H9 (cell line): ENCODE data around the gene MCAT. TPM values are rescaled to one million over a fixed set of nuclear protein-coding genes. Genes with fewer than 3 reads are reported as not detected.

Experiments used
- DNase-seq: peaks from one replicate; pipeline ENCODE4 v3.0.0-alpha.2; 2017
- H2AFZ ChIP-seq: one replicate; pipeline ENCODE4 v1.6.1; 2013; ENCODE audit warnings: mild to moderate bottlenecking, low read length, control low read depth, moderate library complexity
- H2AK5ac ChIP-seq: 2 replicates; pipeline ENCODE4 v1.6.1; 2013; ENCODE audit warnings: low read length, control low read depth, mixed read lengths; ENCODE audit not compliant: insufficient read length
- H2BK120ac ChIP-seq: one replicate; pipeline ENCODE4 v1.6.1; 2013; ENCODE audit warnings: low read depth, mild to moderate bottlenecking, low read length, control low read depth, inconsistent platforms; ENCODE audit not compliant: poor library complexity, severe bottlenecking
- H2BK12ac ChIP-seq: 2 replicates; pipeline ENCODE4 v1.6.1; 2013; ENCODE audit warnings: low read length, control low read depth, mixed read lengths, low read depth; ENCODE audit not compliant: insufficient read length
- H2BK15ac ChIP-seq: 2 replicates; pipeline ENCODE4 v1.6.1; 2013; ENCODE audit warnings: low read depth, low read length, control low read depth
- H2BK20ac ChIP-seq: one replicate; pipeline ENCODE4 v1.6.1; 2013; ENCODE audit warnings: low read depth, mild to moderate bottlenecking, low read length, control low read depth, inconsistent platforms; ENCODE audit not compliant: poor library complexity, severe bottlenecking
- H2BK5ac ChIP-seq: 2 replicates; pipeline ENCODE4 v1.6.1; 2013; ENCODE audit warnings: low read length, control low read depth, mixed read lengths; ENCODE audit not compliant: insufficient read length
- H3K14ac ChIP-seq: 2 replicates; pipeline ENCODE4 v1.6.1; 2013; ENCODE audit warnings: low read length, control low read depth; ENCODE audit not compliant: insufficient read depth
- H3K18ac ChIP-seq: 2 replicates; pipeline ENCODE4 v1.6.1; 2013; ENCODE audit warnings: low read depth, mild to moderate bottlenecking, mixed read lengths, low read length, control low read depth; ENCODE audit not compliant: insufficient read length
- H3K23ac ChIP-seq: 2 replicates; pipeline ENCODE4 v1.6.1; 2013; ENCODE audit warnings: low read length, control low read depth, mixed read lengths, low read depth; ENCODE audit not compliant: insufficient read length
- H3K23me2 ChIP-seq: 2 replicates; pipeline ENCODE4 v1.6.1; 2013; ENCODE audit warnings: low read depth, mild to moderate bottlenecking, mixed read lengths, low read length, control low read depth; ENCODE audit not compliant: insufficient read length, poor library complexity, severe bottlenecking
- H3K27ac ChIP-seq: 2 replicates; pipeline ENCODE4 v1.5.1; 2013; ENCODE audit warnings: low read length, control low read depth, mixed read lengths, low read depth; ENCODE audit not compliant: insufficient read length
- H3K27me3 ChIP-seq: 2 replicates; pipeline ENCODE4 v1.6.1; 2013; ENCODE audit warnings: low read length, control low read depth, inconsistent platforms; ENCODE audit not compliant: insufficient read depth
- H3K4ac ChIP-seq: 2 replicates; pipeline ENCODE4 v1.6.1; 2013; ENCODE audit warnings: low read depth, mild to moderate bottlenecking, control low read depth, inconsistent platforms, low read length, moderate library complexity
- H3K4me1 ChIP-seq: 2 replicates; pipeline ENCODE4 v1.6.1; 2013; ENCODE audit warnings: low read length, control low read depth, inconsistent platforms; ENCODE audit not compliant: insufficient read depth
- H3K4me2 ChIP-seq: 2 replicates; pipeline ENCODE4 v1.6.1; 2013; ENCODE audit warnings: low read length, control low read depth, mixed read lengths; ENCODE audit not compliant: insufficient read length, insufficient read depth
- H3K56ac ChIP-seq: 2 replicates; pipeline ENCODE4 v1.6.1; 2013; ENCODE audit warnings: low read depth, mild to moderate bottlenecking, mixed read lengths, low read length, control low read depth; ENCODE audit not compliant: insufficient read length
- H3K79me1 ChIP-seq: 2 replicates; pipeline ENCODE4 v1.6.1; 2013; ENCODE audit warnings: low read depth, mild to moderate bottlenecking, moderate library complexity, low read length, control low read depth, inconsistent platforms; ENCODE audit not compliant: insufficient read depth, poor library complexity, severe bottlenecking
- H3K79me2 ChIP-seq: 2 replicates; pipeline ENCODE4 v1.6.1; 2013; ENCODE audit warnings: low read length, control low read depth, inconsistent platforms; ENCODE audit not compliant: insufficient read depth
- H3K9ac ChIP-seq: 2 replicates; pipeline ENCODE4 v1.6.1; 2013; ENCODE audit warnings: low read length, control low read depth, mixed read lengths; ENCODE audit not compliant: insufficient read length; ENCODE audit errors: extremely low read depth
- H3K9me3 ChIP-seq: one replicate; pipeline ENCODE4 v1.6.1; 2013; ENCODE audit warnings: low read depth, low read length, inconsistent platforms; ENCODE audit not compliant: control insufficient read depth
- H3T11ph ChIP-seq: one replicate; pipeline ENCODE4 v1.6.1; 2013; ENCODE audit warnings: mild to moderate bottlenecking, low read length, control low read depth, inconsistent platforms
- H4K20me1 ChIP-seq: one replicate; pipeline ENCODE4 v1.6.1; 2013; ENCODE audit not compliant: control insufficient read depth, insufficient read length, insufficient read depth
- H4K5ac ChIP-seq: 2 replicates; pipeline ENCODE4 v1.6.1; 2013; ENCODE audit warnings: low read depth, mild to moderate bottlenecking, mixed read lengths, low read length, control low read depth; ENCODE audit not compliant: insufficient read length
- H4K8ac ChIP-seq: replicated peaks from 2 replicates; pipeline ENCODE4 v1.6.1; 2013; ENCODE audit warnings: low read length, control low read depth, mixed read lengths, low read depth; ENCODE audit not compliant: insufficient read length
- H4K91ac ChIP-seq: 2 replicates; pipeline ENCODE4 v1.6.1; 2013; ENCODE audit warnings: low read depth, mild to moderate bottlenecking, moderate library complexity, mixed read lengths, low read length, control low read depth; ENCODE audit not compliant: insufficient read length
- H3K27ac Mint-ChIP-seq, 3 experiments: 2 replicates in 2 of 3; 3 replicates in 1 of 3; pipeline ENCODE4 v1.8.0; 2020 to 2021; ENCODE audit warnings: mixed read lengths in 3 of 3, mild to moderate bottlenecking in 1 of 3, moderate library complexity in 1 of 3
- H3K27me3 Mint-ChIP-seq: 2 replicates; pipeline ENCODE4 v1.8.0; 2021; ENCODE audit warnings: low read depth, mild to moderate bottlenecking, moderate library complexity, mixed read lengths
- H3K36me3 Mint-ChIP-seq, 3 experiments: 2 replicates in 2 of 3; 3 replicates in 1 of 3; pipeline ENCODE4 v1.8.0; 2020 to 2021; ENCODE audit warnings: low read depth in 3 of 3, mixed read lengths in 3 of 3; ENCODE audit not compliant: insufficient read depth in 1 of 3
- H3K4me1 Mint-ChIP-seq, 2 experiments: 2 replicates each; pipeline ENCODE4 v1.8.0; 2020; ENCODE audit warnings: mixed read lengths in 2 of 2
- H3K4me3 Mint-ChIP-seq, 2 experiments: 2 replicates in 1 of 2; 3 replicates in 1 of 2; pipeline ENCODE4 v1.8.0; 2020 to 2021; ENCODE audit warnings: mild to moderate bottlenecking in 2 of 2, mixed read lengths in 2 of 2, moderate library complexity in 1 of 2
- H3K9me3 Mint-ChIP-seq, 2 experiments: 2 replicates in 1 of 2; 3 replicates in 1 of 2; pipeline ENCODE4 v1.8.0; 2020; ENCODE audit warnings: mild to moderate bottlenecking in 2 of 2, mixed read lengths in 2 of 2, moderate library complexity in 1 of 2
- CTCF ChIP-seq: fragments of 200-600 bp; sonication (generic); conservative IDR thresholded peaks from 3 replicates; pipeline ENCODE4 v1.8.0; 2021; ENCODE audit warnings: antibody characterized with exemption, mild to moderate bottlenecking
- WGBS: extraction: QIAGEN DNeasy Blood & Tissue Kit; methylation state at CpG from one replicate; pipeline ENCODE4 v1.1.7; 2013; ENCODE audit warnings: missing lambda C conversion rate, low lambda C conversion rate, mixed read lengths; ENCODE audit not compliant: insufficient read length; ENCODE audit errors: extremely low coverage; 5-methylcytosine and 5-hydroxymethylcytosine counted together
- total RNA-seq: library from RNA; stranded (reverse); gene quantifications from 2 replicates; pipeline ENCODE4 v1.2.1, GENCODE V29; 2021

Gene MCAT
- total RNA-seq, 1 experiment from 2014 or later, result 20.3 TPM

- Histone ChIP-seq H2BK120ac (no peak overlapping the region), H3K23me2 (no peaks in the 10 kb centered on the region), H3K4me1 (no peaks in the 10 kb centered on the region), H3K79me1 (no peaks in the 10 kb centered on the region), H4K5ac (no peak overlapping the region), H2BK12ac (no peak overlapping the region), H3K4ac (no peak overlapping the region), H3K27me3 (no peaks in the 10 kb centered on the region), H2AK5ac (no peak overlapping the region), H3T11ph (no peak overlapping the region), H4K20me1 (no peaks in the 10 kb centered on the region), H4K91ac (no peak overlapping the region), H2BK5ac (no peak overlapping the region), H2BK15ac (no peak overlapping the region), H3K14ac (no peak overlapping the region), H3K79me2 (no peaks in the 10 kb centered on the region), H3K56ac (no peak overlapping the region), H3K4me2 (no peak overlapping the region), H3K9ac (no peak overlapping the region), H4K8ac (no peak overlapping the region), H3K18ac (no peak overlapping the region), H3K23ac (no peak overlapping the region), H2BK20ac (no peak overlapping the region), H3K9me3 (no peaks in the 10 kb centered on the region), H2AFZ (no peak overlapping the region), H3K27ac (no peak overlapping the region)
- WGBS, result no CpG with 5 or more reads among the region's 12 CpGs
- no peaks in the 10 kb centered on the region for H3K9me3 Mint-ChIP-seq
- DNase-seq, result no peak
- H3K27me3 Mint-ChIP-seq, result no peaks in the 10 kb centered on the region
- no peak overlapping the region for H3K27ac Mint-ChIP-seq
- H3K4me1 Mint-ChIP-seq, result no peaks in the 10 kb centered on the region
- H3K36me3 Mint-ChIP-seq, result peaks cover 21 to 77% (median 75%) of the 10 kb centered on the region in 3 experiments; a peak in 6 of 7 replicates
- H3K4me3 Mint-ChIP-seq, result no peak overlapping the region
- no peak for TF ChIP-seq CTCF
Measured at GRCh38 chr22:43171607-43172006, 28.4 kb upstream of the MCAT start.
